ENCODE data around the gene FAM228A.
"Not testable (repeated sequence)": the region's sequence is repeated elsewhere in the genome, so short reads cannot be mapped to it uniquely, and the experiment has no call there.

FAM228A gene

DNA sequence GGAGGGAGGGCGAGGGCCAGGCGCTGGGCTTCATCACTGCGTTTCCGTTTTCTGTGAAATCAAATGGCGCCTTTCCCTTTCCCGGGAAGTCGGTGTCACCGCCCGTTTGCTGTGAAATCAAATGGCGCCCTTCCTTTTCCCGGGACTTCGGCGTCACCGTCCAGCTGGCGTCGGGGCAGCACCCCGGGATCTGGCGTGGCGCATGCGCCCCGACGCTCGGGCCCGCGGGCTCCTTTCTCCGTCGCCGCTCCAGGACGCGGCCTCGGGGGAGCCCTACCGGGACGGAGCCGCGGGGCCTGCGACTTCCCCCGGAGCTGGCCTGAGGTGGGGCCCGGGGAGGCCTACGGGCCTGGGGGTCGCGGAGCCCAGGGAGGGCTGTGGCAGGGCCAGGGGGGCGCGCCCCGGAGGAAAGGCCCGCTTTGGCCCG lies at the start of gene FAM228A:
Gene FAM228A, plus strand, starts transcription at position 203 of the 427 bp plus-strand sequence. CDS start 428 bp downstream, outside the sequence.
- DNase-seq (ENCODE audit: low read depth in 1 of 2, low spot score in 1 of 2): no peak

DNA sequence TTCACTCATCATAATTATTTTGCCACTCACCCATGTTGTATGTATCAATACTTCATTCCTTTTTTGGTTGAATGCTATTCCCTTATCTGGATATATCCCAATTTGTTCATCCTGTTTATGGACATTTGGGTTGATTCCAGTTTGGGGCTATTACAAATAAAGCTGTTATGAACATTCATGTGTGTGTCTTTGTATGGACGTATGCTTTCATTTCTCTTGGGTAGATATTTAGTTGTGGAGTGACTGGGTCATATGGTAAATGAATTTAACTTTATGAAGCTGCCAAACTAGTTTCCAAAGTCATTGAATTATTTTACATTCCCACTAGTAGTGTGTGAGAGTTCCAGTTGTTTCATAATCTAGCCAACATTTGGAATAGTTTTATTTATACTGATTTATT lies 48.9 kb upstream of the FAM228A start:
- no peak for DNase-seq (ENCODE audit: low read depth in 1 of 2, low spot score in 1 of 2)

DNA sequence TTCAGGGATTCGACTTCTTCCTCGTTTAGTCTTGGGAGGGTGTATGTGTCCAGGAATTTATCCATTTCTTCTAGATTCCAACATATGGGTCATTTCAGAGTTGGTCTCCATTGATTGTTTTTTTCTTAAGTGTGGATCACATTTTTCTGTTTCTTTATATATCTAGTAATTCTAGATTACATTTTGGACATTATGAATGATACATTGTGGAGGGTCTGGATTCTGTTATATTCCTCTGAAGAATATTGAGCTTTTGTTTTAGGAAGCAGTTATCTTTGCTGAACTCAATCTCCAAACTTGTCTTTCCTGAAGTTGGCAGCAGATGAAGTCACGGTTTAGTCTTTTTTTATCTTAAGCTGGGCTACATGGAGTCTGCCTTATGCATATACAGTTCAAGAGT lies 42.3 kb upstream of the FAM228A start:
- DNase-seq (ENCODE audit: low read depth in 1 of 2, low spot score in 1 of 2): no peak

DNA sequence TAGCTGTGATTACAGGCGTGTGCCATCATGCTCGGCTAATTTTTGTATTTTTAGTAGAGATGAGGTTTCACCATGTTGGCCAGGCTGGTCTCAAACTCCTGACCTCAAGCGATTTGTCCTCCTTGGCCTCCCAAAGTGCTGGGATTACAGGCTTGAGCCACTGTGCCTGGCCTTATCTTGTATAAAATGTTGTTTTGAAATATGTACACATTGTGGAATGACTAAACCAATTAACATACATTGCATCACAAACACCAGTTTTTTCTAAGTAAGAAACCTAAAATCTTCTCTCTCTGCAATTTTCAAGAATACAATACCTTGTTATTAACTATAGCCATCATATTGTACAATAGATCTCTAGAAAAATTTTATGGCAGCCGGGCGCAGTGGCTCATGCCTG lies 34.5 kb upstream of the FAM228A start:
- not testable (repeated sequence) for DNase-seq (ENCODE audit: low read depth in 1 of 2, low spot score in 1 of 2)

GRCh38 chr2:24147364-24147763 lies 27.5 kb upstream of the FAM228A start:
- no peak for DNase-seq (ENCODE audit: low read depth in 1 of 2, low spot score in 1 of 2)

DNA sequence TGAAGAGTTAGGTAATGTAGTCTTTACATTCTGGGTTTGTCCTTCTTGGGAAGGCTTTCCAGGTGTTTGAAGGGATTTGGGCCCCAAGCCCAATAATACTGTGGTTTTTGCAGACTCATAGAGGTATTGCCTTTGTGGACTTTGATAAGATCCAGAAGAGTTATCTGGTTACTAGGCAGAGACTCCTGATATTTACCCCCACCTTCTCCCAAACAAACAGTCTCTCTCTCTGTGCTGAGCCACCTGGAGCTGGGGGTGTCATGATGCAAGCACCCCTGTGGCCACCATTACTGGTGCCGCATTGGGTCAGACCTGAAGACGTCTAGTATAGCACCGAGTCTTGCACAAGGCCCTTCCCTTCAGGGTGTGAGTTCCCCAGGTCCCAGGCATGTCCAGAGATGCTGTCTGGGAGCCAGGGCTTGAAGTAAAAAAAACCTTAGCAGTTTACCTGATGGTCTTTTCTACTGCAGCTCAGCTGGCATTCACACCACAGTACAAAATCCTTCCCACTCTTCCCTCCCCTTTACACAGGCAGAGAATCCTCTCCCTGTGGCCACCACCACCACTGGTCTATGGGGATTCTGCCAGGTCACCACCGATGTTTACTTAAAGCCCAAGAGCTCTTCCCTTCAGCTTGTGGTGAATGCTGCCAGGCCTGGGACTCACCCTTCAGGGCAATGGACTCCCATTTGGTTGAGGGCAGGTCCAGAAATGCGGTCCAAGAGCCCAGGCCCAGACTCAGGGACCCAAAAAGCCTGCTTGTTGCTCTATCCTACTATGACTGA lies 22.2 kb upstream of the FAM228A start:
- DNase-seq (ENCODE audit: low read depth in 1 of 2, low spot score in 1 of 2): no peak

DNA sequence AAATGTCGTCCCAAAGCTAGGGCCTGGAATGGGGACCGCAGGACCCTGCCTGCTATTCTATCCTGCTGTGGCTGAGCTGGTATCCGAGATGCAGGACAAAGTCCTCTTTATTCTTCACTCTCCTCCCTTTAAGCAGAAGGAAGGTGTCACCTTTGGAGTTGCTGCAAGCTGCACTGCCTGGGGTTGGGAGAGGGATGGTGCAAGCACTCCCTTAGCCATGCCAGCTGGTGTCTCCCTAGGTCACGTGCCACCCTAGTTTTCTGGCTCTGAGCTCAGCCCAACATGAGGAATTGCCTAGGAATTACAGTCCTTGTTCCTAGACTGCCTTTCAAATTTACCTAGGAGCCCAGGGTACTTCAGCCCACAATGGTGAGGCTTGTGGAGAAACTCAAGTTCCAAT lies 21.4 kb upstream of the FAM228A start:
- DNase-seq (ENCODE audit: low read depth in 1 of 2, low spot score in 1 of 2): no peak

DNA sequence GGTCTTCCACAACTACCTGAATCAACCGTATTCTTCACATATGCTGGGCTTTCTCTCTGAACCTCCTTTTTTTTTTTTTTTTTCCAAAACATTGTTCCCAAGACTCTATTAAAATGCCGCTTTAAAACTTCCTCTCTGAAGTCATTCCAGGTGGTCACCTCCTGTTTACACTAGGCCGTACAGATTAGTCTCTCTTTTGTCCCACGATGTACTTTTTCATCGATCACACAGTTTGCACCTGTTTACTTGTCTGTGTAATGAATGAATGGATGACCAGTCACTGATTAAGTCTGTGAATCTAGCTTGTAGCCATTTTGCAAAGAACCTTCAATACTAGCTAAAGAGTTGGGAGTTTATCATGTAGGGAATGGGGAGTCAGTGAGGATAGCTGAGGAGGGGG lies 16.7 kb upstream of the FAM228A start:
- no peak for DNase-seq (ENCODE audit: low read depth in 1 of 2, low spot score in 1 of 2)

GRCh38 chr2:24159708-24160107 lies 15.1 kb upstream of the FAM228A start:
- no peak for DNase-seq (ENCODE audit: low read depth in 1 of 2, low spot score in 1 of 2)

DNA sequence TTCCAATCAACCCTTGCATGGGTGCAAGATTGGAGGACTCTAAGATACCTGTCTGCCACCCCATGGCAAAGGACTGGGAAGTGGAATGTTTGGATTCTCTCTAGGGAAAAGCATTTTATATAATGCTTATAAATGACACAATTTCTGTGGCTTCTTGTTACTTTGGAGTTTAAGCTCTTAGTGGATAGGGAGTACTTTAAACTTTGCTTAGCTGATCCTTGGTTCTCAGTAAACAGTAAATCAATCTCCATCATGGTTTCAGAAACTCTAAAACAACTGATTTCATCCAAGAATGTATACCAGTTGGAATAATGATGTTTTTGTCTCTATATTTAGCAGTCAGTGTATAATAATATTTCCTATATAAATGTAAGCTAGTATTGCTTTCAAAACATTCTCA lies 14.1 kb upstream of the FAM228A start:
- DNase-seq (ENCODE audit: low read depth in 1 of 2, low spot score in 1 of 2): no peak

- DNase-seq (ENCODE audit: low read depth in 1 of 2, low spot score in 1 of 2): no peak
Measured at GRCh38 chr2:24162494-24162893, 12.4 kb upstream of the FAM228A start.

DNA sequence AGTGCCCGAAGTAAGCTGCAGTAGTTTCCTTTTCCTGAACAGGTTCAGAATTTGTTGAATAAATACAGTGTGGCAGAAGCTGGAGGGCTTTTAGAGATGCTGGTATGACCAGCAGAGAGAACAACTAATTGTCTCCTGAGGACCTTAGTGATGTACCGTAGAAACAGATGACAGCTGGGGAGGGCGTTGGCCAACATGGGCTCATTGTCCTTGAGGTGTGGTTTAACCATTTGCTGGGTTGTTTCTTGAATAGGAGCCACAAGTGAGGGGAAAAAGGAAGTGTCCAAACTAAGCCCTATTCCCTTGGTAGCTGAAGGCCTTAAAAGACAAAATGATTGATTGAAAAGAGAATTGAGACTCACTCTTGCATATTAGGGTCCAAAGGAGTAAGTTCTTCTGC lies 11.7 kb upstream of the FAM228A start:
- no peak for DNase-seq (ENCODE audit: low read depth in 1 of 2, low spot score in 1 of 2)

DNA sequence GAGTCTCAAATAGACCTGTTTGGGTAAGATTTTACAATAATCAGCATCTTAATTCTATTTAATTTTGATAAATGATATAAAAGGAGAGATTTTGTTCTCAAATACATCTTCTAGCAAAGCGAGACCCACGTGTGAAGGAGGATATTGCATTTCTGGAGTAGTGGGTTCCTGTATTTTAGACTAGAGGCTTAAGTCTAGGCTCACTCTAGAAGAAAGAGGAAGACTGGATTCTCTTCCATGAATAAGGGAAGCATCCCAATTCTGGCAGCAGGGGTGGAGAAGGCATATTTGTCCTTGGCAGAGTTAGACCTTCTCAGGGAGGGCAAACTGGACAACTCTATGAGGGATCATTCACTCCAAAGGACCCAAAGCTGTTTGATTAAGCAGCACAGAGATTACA lies 11.3 kb upstream of the FAM228A start:
- no peak for DNase-seq (ENCODE audit: low read depth in 1 of 2, low spot score in 1 of 2)

GRCh38 chr2:24164416-24164973 lies 10.4 kb upstream of the FAM228A start:
- peak in 1 of 2 donors; percentile 11 for DNase-seq (ENCODE audit: low read depth in 1 of 2, low spot score in 1 of 2)

DNA sequence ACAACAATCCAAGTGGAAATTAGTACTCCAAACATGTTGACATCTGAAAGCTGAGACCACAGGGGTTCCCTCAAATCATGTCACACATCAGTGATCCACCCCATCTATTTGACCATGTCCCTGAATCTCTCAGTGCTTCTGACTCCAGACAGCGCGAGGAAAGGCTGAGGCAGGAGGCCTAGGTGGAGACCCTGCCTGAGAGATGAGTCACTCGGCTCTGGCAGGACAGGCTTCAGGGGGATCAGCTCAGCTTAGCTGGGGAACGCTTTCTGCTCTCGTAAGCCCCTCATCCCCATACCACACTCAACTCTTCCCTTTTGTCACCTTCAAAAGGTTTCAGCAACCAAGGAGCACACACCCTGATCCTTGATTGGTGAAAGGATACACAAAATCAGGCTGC lies 5.8 kb upstream of the FAM228A start:
- DNase-seq (ENCODE audit: low read depth in 1 of 2, low spot score in 1 of 2): no peak

GRCh38 chr2:24175631-24176187 lies 856 bp downstream of the FAM228A start:
- no peak for DNase-seq (ENCODE audit: low read depth in 1 of 2, low spot score in 1 of 2)

- no peak for DNase-seq (ENCODE audit: low read depth in 1 of 2, low spot score in 1 of 2)
Measured at GRCh38 chr2:24176326-24176725, 1.5 kb downstream of the FAM228A start.

GRCh38 chr2:24179683-24180082 lies 4.8 kb downstream of the FAM228A start:
- DNase-seq (ENCODE audit: low read depth in 1 of 2, low spot score in 1 of 2): no peak

DNA sequence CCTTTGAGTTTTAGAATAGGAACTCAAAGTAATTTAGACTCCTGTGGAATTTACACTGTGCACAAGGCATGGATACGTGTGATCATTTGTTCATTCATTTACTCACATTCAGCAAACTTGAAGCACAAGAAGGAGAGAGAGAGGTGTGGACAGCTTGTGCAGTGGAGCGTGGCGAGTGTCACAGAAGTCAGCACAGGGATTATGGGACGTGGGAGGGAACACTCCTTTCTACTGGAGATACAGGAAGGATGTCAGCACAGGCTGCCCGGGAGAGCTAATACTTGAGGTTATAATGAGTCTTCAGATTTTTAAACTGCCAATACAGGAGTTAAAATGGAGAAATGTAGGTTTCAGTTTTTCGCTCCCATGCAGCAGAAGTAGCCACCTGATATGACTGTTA lies 7.0 kb downstream of the FAM228A start:
- DNase-seq (ENCODE audit: low read depth in 1 of 2, low spot score in 1 of 2): no peak

DNA sequence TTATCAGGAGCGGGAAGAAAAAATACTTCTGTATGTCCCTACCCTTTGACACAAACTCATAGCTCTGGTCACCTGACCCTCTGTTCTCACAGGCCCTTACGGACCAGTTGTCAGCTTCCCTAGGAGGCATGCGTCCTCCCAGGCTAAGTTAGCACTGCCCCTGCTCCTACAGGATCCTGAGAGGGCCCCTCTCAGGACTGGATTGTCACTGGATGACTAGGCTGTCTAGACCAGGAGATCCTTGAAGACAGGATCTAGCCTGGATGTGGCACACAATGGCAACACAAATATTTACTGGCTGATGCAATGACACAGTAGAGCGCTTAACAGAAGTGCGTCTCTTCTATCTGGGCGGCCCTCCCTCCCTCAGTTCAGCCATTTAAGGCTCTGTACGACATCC lies 7.7 kb downstream of the FAM228A start:
- no peak for DNase-seq (ENCODE audit: low read depth in 1 of 2, low spot score in 1 of 2)

- no peak for DNase-seq (ENCODE audit: low read depth in 1 of 2, low spot score in 1 of 2)
Measured at GRCh38 chr2:24183366-24184069, 8.7 kb downstream of the FAM228A start.

DNA sequence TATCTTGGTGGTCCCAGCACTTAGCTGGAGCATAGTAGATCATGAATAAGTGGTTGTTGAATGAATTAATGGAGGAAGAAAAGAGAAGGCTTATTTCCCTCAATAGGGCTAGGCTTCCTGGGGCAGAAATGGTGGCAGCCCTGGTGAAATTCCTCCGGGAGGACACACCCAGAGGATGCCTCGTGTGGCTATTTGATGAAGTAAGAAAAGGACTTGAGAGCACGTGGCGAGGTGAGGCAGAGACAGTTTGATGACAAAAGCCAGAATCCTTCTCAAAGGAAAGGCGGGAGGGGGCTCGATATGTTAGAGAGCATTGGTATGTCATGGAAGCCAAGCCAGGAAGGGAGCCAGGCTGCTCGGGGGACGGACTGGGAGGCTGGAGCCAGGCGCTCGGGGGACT lies 14.7 kb downstream of the FAM228A start:
- no peak for DNase-seq (ENCODE audit: low read depth in 1 of 2, low spot score in 1 of 2)

All from stimulated activated CD4-positive, alpha-beta T cell treated with anti-CD3 and anti-CD28 coated beads, Interleukin-15, amount 100 ng/mL, for 1 hour (primary cell).